SK-N-SH (cell line): ENCODE data around the gene ATP11B. TPM values are rescaled to one million over a fixed set of nuclear protein-coding genes. Genes with fewer than 3 reads are reported as not detected.

ENCODE experiments used
- CTCF ChIA-PET: fragments of 300-600, 350-600 bp; formaldehyde crosslinking; extraction: SDS; loops from one replicate; lab custom pipeline; 2021; lab: Yijun Ruan, JAX
- POLR2A ChIA-PET: fragments of 350-600 bp; sonication (Branson Sonifier 250); formaldehyde crosslinking; extraction: SDS; loops from one replicate; lab custom pipeline; 2020; ENCODE audit warnings: antibody characterized with exemption, inconsistent platforms; lab: Yijun Ruan, JAX
- DNase-seq: peaks from one replicate; pipeline ENCODE4 v3.0.0; 2012
- H2AFZ ChIP-seq: fragments of 200-600 bp; sonication (generic); 2 replicates; pipeline ENCODE4 v1.8.1; 2016; ENCODE audit warnings: antibody characterized with exemption, mild to moderate bottlenecking, low read depth
- H3F3A ChIP-seq: fragments of 200-600 bp; sonication (generic); replicated peaks from 2 replicates; pipeline ENCODE3; 2016; ENCODE audit warnings: antibody characterized with exemption, mild to moderate bottlenecking; ENCODE audit not compliant: insufficient read depth
- H3K27ac ChIP-seq, 2 experiments: fragments of 200-500 bp in 1 of 2; fragments of 200-600 bp in 1 of 2; sonication (Bioruptor generic) in 1 of 2; sonication (generic), shearing (Covaris generic) in 1 of 2; 2 replicates each; pipeline versions ENCODE4 v1.5.1 to v1.6.1; 2014 to 2016; ENCODE audit warnings: low read depth in 2 of 2, inconsistent platforms in 1 of 2, low read length in 1 of 2, mild to moderate bottlenecking in 1 of 2, mixed read lengths in 1 of 2
- H3K27me3 ChIP-seq: fragments of 200-600 bp; sonication (generic), shearing (Covaris generic); 2 replicates; pipeline ENCODE4 v1.6.1; 2016; ENCODE audit warnings: mixed run types; ENCODE audit not compliant: insufficient read depth
- H3K36me3 ChIP-seq, 2 experiments: fragments of 200-500 bp in 1 of 2; fragments of 200-600 bp in 1 of 2; sonication (Bioruptor generic) in 1 of 2; sonication (generic) in 1 of 2; replicated peaks in 1 of 2; 2 replicates each; pipeline versions ENCODE3 to v1.5.1; 2014 to 2016; ENCODE audit warnings: low read length in 1 of 2, mild to moderate bottlenecking in 1 of 2; ENCODE audit not compliant: insufficient read depth in 2 of 2, control insufficient read depth in 1 of 2
- H3K4me1 ChIP-seq, 2 experiments: fragments of 200-500 bp in 1 of 2; fragments of 200-600 bp in 1 of 2; sonication (Bioruptor generic) in 1 of 2; sonication (generic), shearing (Covaris generic) in 1 of 2; 2 replicates each; pipeline versions ENCODE4 v1.5.1 to v1.6.1; 2014 to 2016; ENCODE audit warnings: low read depth in 1 of 2, low read length in 1 of 2, mixed run types in 1 of 2; ENCODE audit not compliant: insufficient read depth in 2 of 2, control insufficient read depth in 1 of 2
- H3K4me2 ChIP-seq: fragments of 200-600 bp; sonication (generic), shearing (Covaris generic); 2 replicates; pipeline ENCODE4 v1.6.1; 2017; ENCODE audit warnings: mixed run types
- H3K4me3 ChIP-seq, 2 experiments: fragments of 200-500 bp in 1 of 2; fragments of 200-600 bp in 1 of 2; sonication (Bioruptor generic) in 1 of 2; sonication (generic), shearing (Covaris generic) in 1 of 2; 2 replicates each; pipeline versions ENCODE4 v1.5.1 to v1.8.1; 2014 to 2016; ENCODE audit warnings: low read depth in 2 of 2, inconsistent platforms in 1 of 2, low read length in 1 of 2, mild to moderate bottlenecking in 1 of 2, mixed read lengths in 1 of 2, moderate library complexity in 1 of 2
- H3K79me2 ChIP-seq: fragments of 200-600 bp; sonication (generic); 2 replicates; pipeline ENCODE4 v1.8.1; 2017; ENCODE audit warnings: mild to moderate bottlenecking; ENCODE audit not compliant: insufficient read depth
- H3K9ac ChIP-seq: fragments of 200-600 bp; sonication (generic); 2 replicates; pipeline ENCODE4 v1.6.1; 2017; ENCODE audit warnings: mixed run types
- H3K9me2 ChIP-seq: fragments of 200-600 bp; sonication (generic); 2 replicates; pipeline ENCODE4 v1.6.1; 2017; ENCODE audit warnings: mixed run types
- H3K9me3 ChIP-seq: fragments of 200-600 bp; sonication (generic); 2 replicates; pipeline ENCODE4 v1.6.1; 2017; ENCODE audit warnings: mixed run types, mild to moderate bottlenecking, moderate library complexity
- H4K20me1 ChIP-seq: fragments of 200-600 bp; sonication (generic); 2 replicates; pipeline ENCODE4 v1.6.1; 2017; ENCODE audit warnings: mild to moderate bottlenecking, mixed run types; ENCODE audit not compliant: insufficient read depth
- CHD2 ChIP-seq: fragments of 150-350 bp; IDR thresholded peaks from 2 replicates; pipeline ENCODE4 v1.6.1; 2018; ENCODE audit warnings: low read length; ENCODE audit not compliant: partially characterized antibody
- CTCF ChIP-seq: fragments of 200-600 bp; sonication (generic); IDR thresholded peaks from 2 replicates; pipeline ENCODE4 v1.6.1; 2017; ENCODE audit warnings: antibody characterized with exemption, mild to moderate bottlenecking, moderate library complexity
- ELF1 ChIP-seq: IDR thresholded peaks from 2 replicates; pipeline ENCODE4 v1.4.0; 2012
- EP300 ChIP-seq, 2 experiments: IDR thresholded peaks; 2 replicates each; pipeline versions ENCODE4 v1.4.0 to v1.6.1; 2012; ENCODE audit warnings: borderline replicate concordance in 1 of 2, low read depth in 1 of 2, low read length in 1 of 2
- FOSL2 ChIP-seq: IDR thresholded peaks from 2 replicates; pipeline ENCODE4 v1.4.0; 2012; ENCODE audit warnings: low read depth, mild to moderate bottlenecking, moderate library complexity, borderline replicate concordance
- FOXJ3 ChIP-seq: sonication (generic); formaldehyde crosslinking; IDR thresholded peaks from 2 replicates; pipeline ENCODE4 v1.5.1; 2020; ENCODE audit warnings: mild to moderate bottlenecking, missing genetic modification reagents
- FOXM1 ChIP-seq: IDR thresholded peaks from 2 replicates; pipeline ENCODE4 v1.4.0; 2012; ENCODE audit warnings: low read depth, mild to moderate bottlenecking
- GABPA ChIP-seq: IDR thresholded peaks from 2 replicates; pipeline ENCODE4 v1.4.0; 2012; ENCODE audit warnings: low read depth, mild to moderate bottlenecking
- GATA2 ChIP-seq: sonication (generic); formaldehyde crosslinking; IDR thresholded peaks from 2 replicates; pipeline ENCODE4 v1.5.0; 2020; ENCODE audit warnings: mild to moderate bottlenecking, missing genetic modification reagents
- IRF3 ChIP-seq: fragments of 150-350 bp; IDR thresholded peaks from 2 replicates; pipeline ENCODE4 v1.6.1; 2016; ENCODE audit warnings: mild to moderate bottlenecking, low read depth, low read length
- JUND ChIP-seq: IDR thresholded peaks from 2 replicates; pipeline ENCODE4 v1.4.0; 2012
- NFIC ChIP-seq: IDR thresholded peaks from 2 replicates; pipeline ENCODE4 v1.4.0; 2012; ENCODE audit warnings: borderline replicate concordance
- NRF1 ChIP-seq: IDR thresholded peaks from 2 replicates; pipeline ENCODE4 v1.6.1; 2012; ENCODE audit warnings: low read depth, mild to moderate bottlenecking, low read length
- PBX3 ChIP-seq: IDR thresholded peaks from 2 replicates; pipeline ENCODE4; 2012
- RCOR1 ChIP-seq: fragments of 150-350 bp; IDR thresholded peaks from 2 replicates; pipeline ENCODE4 v1.6.1; 2017; ENCODE audit warnings: antibody characterized with exemption, low read length
- TAF1 ChIP-seq: IDR thresholded peaks from 2 replicates; pipeline ENCODE4 v1.6.1; 2012; ENCODE audit warnings: low read depth, mild to moderate bottlenecking, low read length, moderate library complexity, borderline replicate concordance
- TCF12 ChIP-seq: IDR thresholded peaks from 2 replicates; pipeline ENCODE4 v1.4.0; 2012
- TEAD4 ChIP-seq: IDR thresholded peaks from 2 replicates; pipeline ENCODE4 v1.4.0; 2012; ENCODE audit warnings: mild to moderate bottlenecking, borderline replicate concordance; ENCODE audit not compliant: insufficient read depth
- USF2 ChIP-seq: fragments of 150-350 bp; IDR thresholded peaks from 2 replicates; pipeline ENCODE4 v1.6.1; 2017; ENCODE audit warnings: antibody characterized with exemption, low read length, low read depth, borderline replicate concordance
- polyA plus RNA-seq, 3 experiments: library from polyadenylated mRNA; depleted of rRNA; stranded (reverse); fragments of >200 nt; gene quantifications; 2 replicates each; pipeline ENCODE4 v1.2.3, GENCODE V29; 2012

ATP11B gene
- polyA plus RNA-seq, 1 of the 3 experiments (the other 2 are of a cell fraction) = 8.7 TPM

GRCh38 chr3:182969277-182969676 lies 176.0 kb downstream of the ATP11B start:
- TF ChIP-seq NRF1 = no peak
- TF ChIP-seq IRF3 = no peak
- no peak for TF ChIP-seq ELF1
- TF ChIP-seq TAF1 = no peak
- no peak for TF ChIP-seq RCOR1
- TF ChIP-seq FOXM1 = no peak
- no peak for TF ChIP-seq GATA2 (CRISPR knock-in tag)
- TF ChIP-seq USF2 = no peak
- no peak for TF ChIP-seq EP300 (IDR thresholded peaks at IDR 0.05; ENCODE audit: borderline replicate concordance in 1 of 2, low read depth in 1 of 2, low read length in 1 of 2)
- 0 out of 2 replicates have a peak, but pooled peaks have one; percentile 19 for TF ChIP-seq TCF12
- no peak for TF ChIP-seq FOXJ3 (CRISPR knock-in tag)
- 0 out of 2 replicates have a peak, but pooled peaks have one; percentile 6 for TF ChIP-seq JUND
- no peak for TF ChIP-seq PBX3
- no peak for TF ChIP-seq TEAD4
- no peak for TF ChIP-seq CTCF
- TF ChIP-seq GABPA = no peak
- no peak for TF ChIP-seq NFIC
- no peak for TF ChIP-seq CHD2
- peak; percentile 6; the same call in 1 of the 2 replicates for TF ChIP-seq FOSL2
- TF ChIP-seq, all 33 proteins: peak for 3
- no peak for DNase-seq
- Histone ChIP-seq H3K9me3 (no peaks in the 10 kb centered on the region), H2AFZ (no peak overlapping the region), H3K9me2 (no peaks in the 10 kb centered on the region), H4K20me1 (peaks cover 37% of the 10 kb centered on the region), H3K4me2 (0 out of 2 replicates have a peak overlapping the region, but pooled peaks have one; percentile 17), H3K4me1 (peaks cover 4 to 14% of the 10 kb centered on the region in 2 experiments; a peak in 2 of 4 replicates), H3K9ac (no peak overlapping the region), H3K79me2 (peaks cover 98% of the 10 kb centered on the region), H3K27ac (peak overlapping the region in 1 of 2 experiments; percentile 58; a peak in 2 of 4 replicates), H3K4me3 (no peak overlapping the region), H3K36me3 (peaks cover 0 to 5% of the 10 kb centered on the region in 2 experiments), H3K27me3 (no peaks in the 10 kb centered on the region), H3F3A (peaks cover 9% of the 10 kb centered on the region)
- CTCF ChIA-PET = no interaction called here
- POLR2A ChIA-PET = no interaction called here
